HG02938 (cell line): ENCODE data around the gene BABAM2.
"Not testable (repeated sequence)": the region's sequence is repeated elsewhere in the genome, so short reads cannot be mapped to it uniquely, and the experiment has no call there.

ENCODE experiments used
- ATAC-seq: cut with Tn5 transposase; IDR thresholded peaks from one replicate; pipeline ENCODE4 v1.9.1; 2021; ENCODE audit warnings: mild to moderate bottlenecking, moderate library complexity; ENCODE audit not compliant: unreplicated experiment

The BABAM2 gene

DNA sequence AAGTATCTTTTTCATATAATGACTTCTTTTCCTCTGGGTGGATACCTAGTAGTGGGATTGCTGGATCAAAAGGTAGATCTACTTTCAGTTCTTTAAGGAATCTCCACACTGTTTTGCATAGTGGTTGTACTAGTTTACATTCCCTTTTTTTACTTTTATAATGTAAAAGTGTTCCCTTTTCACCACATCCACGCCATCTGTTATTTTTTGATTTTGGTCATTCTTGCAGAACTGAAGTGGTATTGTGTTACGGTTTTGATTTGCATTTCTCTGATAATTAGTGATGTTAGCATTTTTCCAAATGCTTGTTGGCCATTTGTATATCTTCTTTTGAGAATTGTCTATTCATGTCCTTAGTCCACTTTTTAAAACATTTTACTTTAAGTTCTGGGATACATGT is 127.9 kb downstream of the BABAM2 start:
- ATAC-seq, result not testable (repeated sequence)

DNA sequence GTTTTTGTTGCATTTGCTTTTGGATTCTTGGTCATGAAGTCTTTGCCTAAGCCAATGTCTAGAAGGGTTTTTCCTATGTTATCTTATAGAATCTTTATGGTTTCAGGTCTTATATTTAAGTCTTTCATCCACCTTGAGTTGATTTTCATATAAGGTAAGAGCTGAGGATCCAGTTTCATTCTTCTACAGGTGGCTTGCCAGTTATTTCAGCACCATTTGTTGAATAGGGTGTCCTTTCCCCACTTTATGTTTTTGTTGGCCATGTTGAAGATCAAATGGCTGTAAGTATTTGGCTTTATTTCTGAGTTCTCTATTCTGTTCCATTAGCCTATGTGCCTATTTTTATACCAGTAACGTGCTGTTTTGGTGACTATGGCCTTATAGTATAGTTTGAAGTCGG is 129.0 kb downstream of the BABAM2 start:
- ATAC-seq, result not testable (repeated sequence)

DNA sequence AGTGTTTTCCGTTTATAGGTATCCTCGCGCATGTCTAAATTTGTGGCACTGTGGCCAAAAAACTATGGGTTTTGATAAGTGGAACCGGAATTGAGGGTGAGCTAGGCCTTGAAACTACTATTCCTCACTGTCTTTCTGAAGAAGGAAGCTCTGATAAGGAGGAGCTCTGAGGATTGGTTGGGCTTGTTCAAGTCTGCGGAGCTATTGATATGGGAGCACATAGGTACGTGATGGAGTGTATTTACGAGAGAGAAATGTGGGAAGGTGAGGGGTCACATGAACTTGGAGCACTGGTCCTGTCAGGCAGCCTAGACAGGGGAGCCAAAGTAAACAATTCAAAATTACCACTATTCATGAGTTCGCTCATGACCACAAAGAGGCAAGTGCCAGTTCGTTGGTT is 131.4 kb downstream of the BABAM2 start:
- no peak for ATAC-seq

DNA sequence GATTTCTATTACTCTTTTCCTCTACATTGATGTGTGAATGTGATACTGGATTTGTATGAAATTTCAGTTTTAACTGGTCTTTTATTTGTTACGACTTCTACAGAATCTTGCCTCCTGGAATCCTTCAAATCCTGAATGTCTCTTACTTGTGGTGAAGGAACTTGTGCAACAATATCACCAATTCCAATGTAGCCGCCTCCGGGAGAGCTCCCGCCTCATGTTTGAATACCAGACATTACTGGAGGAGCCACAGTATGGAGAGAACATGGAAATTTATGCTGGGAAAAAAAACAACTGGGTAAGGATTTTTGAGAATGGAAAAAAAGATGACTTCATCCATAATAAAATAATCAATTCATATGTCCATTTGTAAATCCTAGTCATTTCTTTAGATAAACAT is 134.6 kb downstream of the BABAM2 start:
- no peak for ATAC-seq

DNA sequence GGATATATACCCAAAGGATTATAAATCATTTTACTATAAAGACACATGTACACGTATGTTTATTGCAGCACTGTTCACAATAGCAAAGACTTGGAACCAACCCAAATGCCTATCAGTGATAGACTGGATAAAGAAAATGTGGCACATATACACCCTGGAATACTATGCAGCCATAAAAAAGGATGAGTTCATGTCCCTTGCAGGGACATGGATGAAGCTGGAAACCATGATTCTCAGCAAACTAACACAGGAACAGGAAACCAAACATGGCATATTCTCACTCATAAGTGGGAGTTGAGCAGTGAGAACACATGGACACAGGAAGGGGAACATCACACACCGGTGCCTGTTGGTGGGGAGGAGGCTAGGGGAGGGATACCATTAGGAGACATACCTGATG is 135.7 kb downstream of the BABAM2 start:
- not testable (repeated sequence) for ATAC-seq

DNA sequence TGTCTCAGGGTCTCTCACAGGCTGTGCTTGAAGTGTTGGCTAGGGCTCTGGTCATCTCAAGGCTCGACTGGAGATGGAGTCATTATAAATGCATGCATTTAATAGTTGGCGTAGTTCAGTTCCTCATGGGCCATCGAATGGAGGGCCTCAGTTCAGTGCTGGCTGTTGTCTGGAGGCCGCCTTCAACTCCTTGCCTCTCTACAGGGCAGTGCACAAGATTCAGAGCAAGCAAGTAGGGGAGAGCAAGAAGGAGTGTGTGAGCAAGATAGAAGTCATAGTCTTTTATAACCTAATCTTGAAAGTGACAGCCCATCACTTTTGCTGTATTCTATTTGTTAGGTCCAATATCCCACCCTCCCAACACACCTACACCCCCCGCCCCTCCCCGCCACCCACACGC is 137.5 kb downstream of the BABAM2 start:
- no peak for ATAC-seq

DNA sequence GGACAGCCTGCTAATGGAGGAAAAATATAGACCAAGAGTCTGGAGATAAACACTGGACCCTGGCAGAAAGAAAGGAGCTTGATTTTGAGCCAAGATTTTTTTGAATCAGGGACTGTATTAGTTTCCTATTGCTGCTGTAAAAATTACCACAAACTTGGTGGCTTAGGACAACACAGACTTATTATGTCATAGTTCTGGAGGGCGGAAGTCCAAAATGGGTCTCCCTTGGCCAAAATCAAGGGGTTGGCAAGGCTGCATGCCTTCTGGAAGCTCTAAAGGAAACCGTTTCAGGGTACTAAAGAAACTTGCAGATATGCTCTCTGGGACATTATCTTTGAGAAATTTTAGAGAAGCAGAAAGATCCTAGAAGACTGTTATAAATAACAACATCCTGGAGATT is 140.1 kb downstream of the BABAM2 start:
- no peak for ATAC-seq

DNA sequence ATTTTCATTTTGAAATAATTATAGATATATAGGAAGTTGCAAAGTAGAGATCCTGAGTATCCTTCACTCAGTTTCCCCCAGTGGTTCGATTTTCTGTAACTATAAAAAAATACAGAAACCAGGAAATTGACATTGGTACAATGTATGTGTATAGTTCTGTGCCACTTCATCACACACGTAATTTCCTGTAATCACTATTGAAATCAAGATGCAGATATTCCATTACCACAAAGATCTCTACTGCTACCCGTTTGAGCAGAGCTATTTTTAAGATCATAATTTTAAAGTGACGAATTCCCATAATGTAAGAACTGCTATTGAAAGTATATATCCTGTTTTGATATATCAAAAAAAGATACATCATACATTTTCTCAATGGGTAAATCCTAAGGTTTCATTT is 142.3 kb downstream of the BABAM2 start:
- ATAC-seq, result no peak

DNA sequence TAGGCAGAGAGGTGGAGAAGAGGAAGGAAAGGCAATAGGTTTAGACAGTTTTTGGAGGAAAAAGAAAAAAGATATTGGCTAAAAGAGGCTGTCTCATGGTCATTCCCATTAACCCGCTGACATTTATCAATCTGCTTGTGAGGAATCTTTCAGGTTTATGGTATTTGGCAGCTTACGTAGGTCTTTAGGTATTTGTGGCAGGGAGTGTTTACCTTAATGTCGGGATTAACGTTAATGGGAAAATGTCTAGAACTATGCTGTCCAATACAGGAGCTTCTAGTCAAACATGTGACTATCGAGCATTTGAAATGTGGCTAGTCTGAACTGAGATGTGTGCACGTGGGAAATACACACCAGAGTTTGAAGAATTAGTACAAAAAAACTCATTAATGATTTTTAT is 144.2 kb downstream of the BABAM2 start:
- no peak for ATAC-seq

DNA sequence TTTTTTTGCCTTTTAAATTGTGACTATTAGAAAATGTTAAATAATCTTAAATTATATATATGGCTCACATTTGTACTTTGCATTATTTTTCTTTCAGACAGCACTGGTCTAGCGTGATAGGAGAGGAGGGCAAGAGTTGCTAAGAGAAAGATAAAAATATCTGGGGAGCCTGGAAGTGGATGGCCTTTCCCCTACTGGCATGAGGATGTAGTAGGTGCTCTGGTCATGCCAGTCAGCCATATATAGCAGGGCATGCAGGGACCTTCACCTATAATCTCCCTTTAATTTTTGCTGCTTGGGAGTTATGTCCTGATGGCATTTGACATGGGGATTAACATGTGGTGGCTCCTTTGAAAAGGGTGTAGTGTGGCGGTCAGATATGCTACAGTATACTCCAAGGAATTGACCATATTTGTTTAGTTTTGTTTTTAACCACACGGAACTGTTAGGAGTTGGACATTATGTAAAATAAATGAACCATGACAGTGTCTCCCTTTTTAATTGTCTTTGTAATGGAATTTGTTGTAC is 144.7 kb downstream of the BABAM2 start:
- no peak for ATAC-seq

DNA sequence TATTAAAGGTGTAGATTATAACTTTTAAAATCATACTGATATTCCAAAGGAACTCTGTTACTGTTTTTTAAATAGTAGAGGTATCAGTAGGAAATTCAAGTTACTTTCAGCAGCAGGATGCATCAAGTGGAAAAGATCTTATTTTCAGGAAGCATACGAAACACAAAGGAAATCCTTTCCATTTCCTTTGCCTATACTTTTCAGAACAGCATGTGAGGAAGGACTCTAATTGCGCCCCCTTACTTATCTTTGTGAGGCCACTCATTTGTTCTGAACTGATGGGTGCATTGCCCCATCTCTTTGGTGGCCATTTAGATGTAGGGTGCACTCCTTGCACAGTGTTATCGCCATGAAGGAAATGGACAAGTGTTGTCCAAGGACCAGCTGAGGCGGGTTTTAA is 145.3 kb downstream of the BABAM2 start:
- ATAC-seq, result no peak

DNA sequence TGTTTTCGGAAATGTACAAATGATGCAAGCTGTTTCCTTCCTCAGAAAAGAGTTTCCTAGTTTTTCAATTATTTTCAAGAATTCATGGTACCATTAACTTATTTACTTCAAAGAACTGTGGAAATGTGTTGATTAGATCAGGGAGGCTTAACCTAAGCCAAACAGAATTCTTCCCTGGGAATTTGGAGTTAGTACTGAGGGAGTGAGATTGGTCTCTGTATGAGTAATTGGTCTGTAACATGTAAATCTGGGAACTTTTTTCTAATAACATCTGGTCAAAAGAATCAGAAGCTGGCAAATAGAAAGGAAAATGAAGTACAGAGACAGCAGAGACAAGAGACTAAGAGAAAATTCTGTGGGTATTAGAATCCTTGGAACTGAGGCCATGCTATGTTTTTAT is 145.8 kb downstream of the BABAM2 start:
- ATAC-seq, result no peak

DNA sequence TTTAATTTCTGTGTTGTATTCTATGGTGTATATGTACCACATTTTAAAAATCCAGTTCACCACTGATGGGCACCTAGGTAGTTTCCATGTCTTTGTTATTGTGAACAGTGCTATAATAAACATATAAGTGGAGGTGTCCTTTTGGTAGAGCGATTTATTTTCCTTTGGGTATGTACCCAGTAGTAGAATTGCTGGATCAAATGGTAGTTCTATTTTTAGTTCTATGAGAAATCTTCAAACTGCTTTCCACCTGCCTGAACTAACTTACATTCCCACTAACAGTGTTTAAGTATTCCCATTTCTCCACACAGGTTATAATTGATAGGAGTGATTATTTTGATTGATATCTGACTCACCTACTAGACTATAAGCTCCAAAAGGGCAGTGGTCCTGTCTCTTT is 148.2 kb downstream of the BABAM2 start:
- ATAC-seq, result no peak

DNA sequence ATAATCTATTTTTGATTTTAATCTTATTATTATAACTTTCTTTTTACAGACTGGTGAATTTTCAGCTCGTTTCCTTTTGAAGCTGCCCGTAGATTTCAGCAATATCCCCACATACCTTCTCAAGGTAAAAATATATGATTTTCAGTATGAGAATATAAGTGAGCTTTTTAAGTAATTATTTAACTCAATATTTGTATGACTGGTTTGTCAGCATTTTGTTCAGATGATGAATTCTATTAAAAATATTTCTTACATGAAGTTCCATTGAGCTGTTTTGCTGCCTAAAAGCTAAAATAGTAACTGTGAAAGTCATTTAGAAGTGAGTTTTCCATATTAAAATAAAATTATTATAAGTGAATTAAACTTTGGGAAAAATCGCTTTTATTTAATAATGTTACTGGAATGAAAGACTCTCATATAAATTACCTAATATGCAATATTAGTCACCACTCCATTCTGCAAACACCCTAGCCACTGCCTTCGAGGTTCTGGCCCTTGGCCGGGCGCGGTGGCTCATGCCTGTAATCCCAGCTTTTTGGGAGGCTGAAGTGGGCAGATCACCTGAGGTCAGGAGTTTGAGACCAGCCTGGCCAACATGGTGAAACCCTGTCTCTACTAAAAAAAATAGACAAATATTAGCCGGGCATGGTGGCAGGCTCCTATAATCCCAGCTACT is 155.3 kb downstream of the BABAM2 start:
- ATAC-seq, result no peak

DNA sequence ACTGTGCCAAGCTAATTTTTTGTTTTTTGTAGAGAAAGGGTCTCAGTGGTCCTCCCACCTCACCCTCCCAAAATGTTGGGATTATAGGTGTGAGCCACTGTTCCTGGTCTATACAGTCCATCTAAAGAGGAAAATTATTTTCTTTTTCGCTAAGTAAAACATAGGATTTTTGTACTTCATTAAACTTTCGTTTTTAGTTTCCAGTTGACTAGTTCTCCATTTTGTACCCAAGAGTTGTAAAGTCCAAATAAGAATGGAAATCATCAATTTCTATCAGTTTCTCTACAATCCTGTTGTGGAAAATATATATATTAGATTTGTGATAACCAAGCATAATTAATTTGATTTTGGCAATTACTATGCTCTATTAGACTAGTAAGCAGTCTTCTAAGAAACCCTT is 156.4 kb downstream of the BABAM2 start:
- no peak for ATAC-seq

DNA sequence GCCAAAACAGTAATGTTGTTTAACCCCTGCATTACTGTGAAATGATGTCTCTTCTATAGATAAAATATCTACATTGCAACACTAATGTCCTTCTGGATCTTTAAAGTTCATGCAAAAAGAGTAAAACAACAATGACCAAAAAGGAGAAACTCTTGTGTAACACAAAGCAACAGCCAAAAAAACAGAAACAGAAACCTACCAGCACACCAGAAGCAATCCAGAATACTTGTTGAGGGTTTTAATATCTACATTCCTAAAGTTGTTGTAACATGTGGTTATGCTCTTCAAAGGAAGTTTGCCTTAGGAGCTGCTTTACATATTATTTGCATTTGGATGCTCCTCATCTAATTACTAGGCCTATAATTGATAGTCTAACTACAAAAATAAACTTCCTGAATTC is 157.2 kb downstream of the BABAM2 start:
- no peak for ATAC-seq

DNA sequence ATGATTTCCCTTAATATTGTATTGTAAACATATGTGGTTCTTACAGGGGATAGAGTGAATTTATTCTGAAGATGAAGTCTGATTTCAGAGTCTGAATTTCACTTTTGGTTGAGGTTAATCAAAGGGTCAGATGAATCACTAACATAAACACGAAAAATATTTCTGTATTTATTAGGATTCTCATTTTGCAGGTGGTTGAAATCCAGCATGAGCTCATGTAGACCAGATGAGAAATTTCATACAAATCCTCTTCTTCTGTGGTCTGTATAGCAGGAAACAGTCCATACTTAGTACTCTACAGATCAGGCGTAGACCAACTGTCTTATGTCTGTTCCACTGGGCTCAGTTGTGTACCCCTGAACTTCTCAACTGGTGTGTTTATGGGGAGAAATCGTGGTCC is 157.8 kb downstream of the BABAM2 start:
- no peak for ATAC-seq

DNA sequence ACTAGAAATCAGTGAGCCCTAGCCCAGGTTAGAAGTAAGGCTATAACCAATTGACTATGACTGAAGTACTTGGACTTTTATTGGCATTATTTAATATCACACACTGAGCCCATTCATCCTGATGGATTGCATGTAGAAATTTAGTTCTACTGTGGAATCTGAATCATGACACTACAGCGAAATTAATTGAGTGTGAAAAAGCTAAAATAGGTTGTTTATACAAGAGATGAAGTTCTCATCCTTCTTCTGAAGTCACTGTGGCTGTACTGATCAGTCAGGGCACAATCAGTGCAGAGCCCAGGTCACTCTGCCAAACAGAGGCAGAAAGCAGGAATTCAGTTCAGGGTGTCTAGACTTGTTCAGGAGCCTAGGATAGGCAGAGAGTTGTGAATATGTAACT is 158.9 kb downstream of the BABAM2 start:
- ATAC-seq, result no peak

DNA sequence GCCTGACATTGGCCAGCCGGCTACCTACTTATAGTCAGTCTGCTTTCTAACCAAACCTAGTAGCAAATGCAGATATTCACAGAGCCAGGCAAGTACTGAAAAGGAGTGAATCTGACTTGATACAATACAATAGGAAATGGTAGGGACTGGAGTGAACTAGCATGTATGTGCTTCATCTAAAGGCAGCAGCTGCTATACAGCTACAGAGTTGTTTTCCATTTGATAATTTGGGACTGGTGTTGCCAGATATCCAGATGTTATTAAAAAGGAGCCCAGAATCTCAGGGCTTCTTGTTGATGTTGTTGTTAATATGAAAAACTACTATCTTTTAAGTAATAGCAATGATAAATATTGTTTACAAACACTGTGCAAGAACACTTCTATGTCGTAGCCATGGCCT is 159.4 kb downstream of the BABAM2 start:
- ATAC-seq, result no peak

DNA sequence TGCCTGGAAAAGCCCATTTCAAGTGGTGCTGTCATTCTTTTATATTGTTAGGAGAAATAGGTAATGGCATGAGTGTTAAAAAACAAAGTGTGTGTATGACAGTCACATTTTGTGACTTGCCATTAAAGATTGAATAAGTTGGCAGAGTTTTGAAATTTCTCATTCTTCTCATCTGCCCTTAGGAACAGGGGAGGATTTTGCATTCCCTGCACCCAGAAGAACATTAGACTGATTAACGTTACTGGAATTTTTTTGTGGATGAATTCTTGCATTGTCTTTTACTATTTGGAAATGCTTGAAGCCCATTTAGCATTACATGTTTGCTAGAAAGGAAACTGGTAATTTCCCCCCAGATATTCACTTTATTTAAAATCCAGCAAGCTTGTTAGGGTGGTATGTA is 162.2 kb downstream of the BABAM2 start:
- ATAC-seq, result no peak

DNA sequence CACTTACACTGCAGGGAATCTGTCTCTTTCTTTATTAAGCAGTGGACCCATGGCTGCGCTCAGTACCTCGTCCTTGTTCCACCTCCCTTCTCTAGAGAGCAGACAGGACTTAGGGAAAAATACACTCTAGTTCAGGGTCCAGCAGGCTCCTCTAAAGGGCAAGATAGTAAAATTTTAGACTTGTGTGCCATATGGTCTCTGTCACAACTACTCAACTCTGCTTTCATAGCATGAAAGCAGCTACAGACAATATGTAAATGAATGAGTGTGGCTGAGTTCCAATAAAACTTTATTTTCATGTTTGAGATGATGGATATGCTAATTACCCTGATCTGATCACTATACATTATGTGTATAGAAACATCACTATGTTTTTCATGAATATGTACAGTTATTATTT is 163.1 kb downstream of the BABAM2 start:
- ATAC-seq, result no peak

DNA sequence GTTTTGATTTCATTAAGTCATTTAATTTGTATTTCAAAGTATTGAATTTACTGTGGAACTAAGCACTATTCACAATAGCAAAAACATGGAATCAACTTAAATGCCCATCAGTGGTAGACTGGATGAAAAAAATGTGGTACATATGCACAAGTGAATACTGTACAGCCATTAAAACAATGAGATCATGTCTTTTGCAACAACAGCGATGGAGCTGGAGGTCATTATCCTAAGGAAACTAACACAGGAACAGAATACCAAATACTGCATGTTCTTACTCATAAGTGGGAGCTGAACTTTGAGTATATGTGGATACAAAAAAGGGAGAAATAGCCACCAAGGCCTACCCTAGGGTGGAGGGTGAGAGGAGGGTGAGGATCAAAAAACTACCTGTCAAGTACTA is 164.4 kb downstream of the BABAM2 start:
- no peak for ATAC-seq

DNA sequence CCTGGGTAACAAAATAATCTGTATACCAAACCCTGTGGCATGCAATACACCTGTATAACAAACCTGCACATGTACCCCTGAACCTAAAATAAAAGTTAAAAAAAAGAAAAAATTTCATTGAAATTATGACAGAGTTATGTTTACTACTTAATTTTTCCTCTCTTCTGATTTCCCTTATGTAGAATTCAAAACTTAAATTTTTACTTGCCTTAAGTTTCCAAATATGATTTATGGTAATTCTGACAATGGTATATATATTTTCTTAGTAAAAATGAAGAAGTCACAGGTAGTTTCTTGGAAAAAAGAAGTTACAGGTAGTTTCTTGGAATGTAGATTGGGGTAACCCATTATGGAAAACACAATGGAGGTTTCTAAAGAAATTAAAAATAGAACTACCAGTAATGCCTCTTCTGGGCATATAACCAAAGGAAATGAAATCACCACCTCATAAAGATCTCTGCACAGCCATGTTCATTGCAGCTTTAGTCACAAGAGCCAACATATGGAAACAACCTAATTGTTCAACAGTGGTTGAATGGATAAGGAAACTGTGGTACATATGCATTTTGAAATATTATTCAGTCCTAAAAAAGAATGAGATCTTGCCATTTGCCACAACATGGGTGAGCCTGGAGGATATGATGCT is 164.9 kb downstream of the BABAM2 start:
- ATAC-seq, result no peak
